Stimulated activated naive B cell treated with anti-CD40 and anti-IgM and Interleukin-4, amounts not matched to agents 10 μg/mL and 1 μg/mL and 100 μg/mL, for 72 hours (primary cell): Measurements from ENCODE around the gene SRC.
A peak's percentile ranks its signal among the peaks of the same experiment; 100 is the strongest.

Experiments used
- ATAC-seq, 2 donors: fragments of 150-1000 bp; cut with Tn5 transposase; replicated peaks; 2 replicates each; pipeline ENCODE4 v1.10.0; 2021; ENCODE audit warnings: moderate library complexity in 1 of 2
- DNase-seq: peaks from one replicate; pipeline ENCODE4 v3.0.0; 2021
- H3K27ac Mint-ChIP-seq: one replicate; pipeline ENCODE4 v1.8.0; 2022; ENCODE audit warnings: mild to moderate bottlenecking, mixed read lengths
- H3K27me3 Mint-ChIP-seq, 2 donors: one replicate each; pipeline ENCODE4 v1.8.0; 2022; ENCODE audit warnings: mixed read lengths in 2 of 2
- H3K36me3 Mint-ChIP-seq, 2 donors: one replicate each; pipeline ENCODE4 v1.8.0; 2022; ENCODE audit warnings: mixed read lengths in 2 of 2, mild to moderate bottlenecking in 1 of 2
- H3K4me1 Mint-ChIP-seq, 2 donors: one replicate each; pipeline ENCODE4 v1.8.0; 2022; ENCODE audit warnings: mixed read lengths in 2 of 2, mild to moderate bottlenecking in 1 of 2
- H3K4me3 Mint-ChIP-seq, 2 donors: one replicate each; pipeline ENCODE4 v1.8.0; 2022; ENCODE audit warnings: mild to moderate bottlenecking in 2 of 2, mixed read lengths in 2 of 2, moderate library complexity in 1 of 2
- H3K9me3 Mint-ChIP-seq, 2 donors: one replicate each; pipeline ENCODE4 v1.8.0; 2022; ENCODE audit warnings: mixed read lengths in 2 of 2, mild to moderate bottlenecking in 1 of 2

SRC gene

GRCh38 chr20:37345339-37346235 is at the start of gene SRC:
Gene SRC, plus strand, starts transcription at chr20:37346140. Its CDS starts 38,014 bp downstream, at chr20:37384154.
- DNase-seq (peak; percentile 68), ATAC-seq (peak; percentile 55 to 60)
- H3K4me3 Mint-ChIP-seq = peak within 1 kb of the TSS; percentile 85 to 87
- no peaks in the 10 kb centered on the region for H3K9me3 Mint-ChIP-seq
- peaks cover 20 to 36% of the 10 kb centered on the region in 2 donors for H3K36me3 Mint-ChIP-seq
- H3K27ac Mint-ChIP-seq = peak within 1 kb of the TSS; percentile 96
- peaks cover 64 to 71% of the 10 kb centered on the region in 2 donors for H3K4me1 Mint-ChIP-seq
- no peaks in the 10 kb centered on the region for H3K27me3 Mint-ChIP-seq

- peaks cover 49 to 60% of the 10 kb centered on the region in 2 donors for H3K36me3 Mint-ChIP-seq
- no peak for DNase-seq
- peaks cover 4 to 5% of the 10 kb centered on the region in 2 donors for H3K9me3 Mint-ChIP-seq
- ATAC-seq = no peak
- no peak overlapping the region for H3K27ac Mint-ChIP-seq
- H3K4me3 Mint-ChIP-seq = no peak overlapping the region
- peaks cover 38 to 53% of the 10 kb centered on the region in 2 donors for H3K4me1 Mint-ChIP-seq
- H3K27me3 Mint-ChIP-seq = no peaks in the 10 kb centered on the region
These were observed 49.6 kb upstream of the SRC start for GRCh38 chr20:37296371-37296770.

GRCh38 chr20:37297066-37297736 is 48.7 kb upstream of the SRC start:
- H3K27me3 Mint-ChIP-seq = no peaks in the 10 kb centered on the region
- peaks cover 4 to 5% of the 10 kb centered on the region in 2 donors for H3K9me3 Mint-ChIP-seq
- peaks cover 35 to 54% of the 10 kb centered on the region in 2 donors for H3K4me1 Mint-ChIP-seq
- ATAC-seq (no peak), DNase-seq (no peak)
- H3K4me3 Mint-ChIP-seq = no peak overlapping the region
- H3K27ac Mint-ChIP-seq = no peak overlapping the region
- peaks cover 48 to 60% of the 10 kb centered on the region in 2 donors for H3K36me3 Mint-ChIP-seq

- Mint-ChIP-seq H3K36me3 (peaks cover 44 to 61% of the 10 kb centered on the region in 2 donors), H3K9me3 (peaks cover 3 to 4% of the 10 kb centered on the region in 2 donors), H3K27me3 (no peaks in the 10 kb centered on the region), H3K4me1 (peaks cover 33 to 48% of the 10 kb centered on the region in 2 donors), H3K27ac (no peak overlapping the region), H3K4me3 (no peak overlapping the region)
- ATAC-seq = no peak
- DNase-seq = no peak
These were observed 47.6 kb upstream of the SRC start for GRCh38 chr20:37298190-37298939.

GRCh38 chr20:37299718-37300528 is 46.0 kb upstream of the SRC start:
- ATAC-seq (no peak), DNase-seq (no peak)
- Mint-ChIP-seq H3K36me3 (peaks cover 41 to 59% of the 10 kb centered on the region in 2 donors), H3K4me1 (peaks cover 27 to 41% of the 10 kb centered on the region in 2 donors), H3K27ac (peak overlapping the region; percentile 80), H3K27me3 (no peaks in the 10 kb centered on the region), H3K9me3 (no peaks in the 10 kb centered on the region), H3K4me3 (no peak overlapping the region)

- Mint-ChIP-seq H3K27ac (no peak overlapping the region), H3K27me3 (no peaks in the 10 kb centered on the region), H3K36me3 (peaks cover 48 to 64% of the 10 kb centered on the region in 2 donors), H3K4me1 (peaks cover 24 to 41% of the 10 kb centered on the region in 2 donors), H3K9me3 (no peaks in the 10 kb centered on the region), H3K4me3 (no peak overlapping the region)
- ATAC-seq (no peak), DNase-seq (no peak)
These were observed 44.8 kb upstream of the SRC start for GRCh38 chr20:37301120-37301519.

- peaks cover 51 to 67% of the 10 kb centered on the region in 2 donors for H3K36me3 Mint-ChIP-seq
- ATAC-seq = no peak
- H3K27ac Mint-ChIP-seq = no peak overlapping the region
- H3K9me3 Mint-ChIP-seq = no peaks in the 10 kb centered on the region
- H3K4me3 Mint-ChIP-seq = no peak overlapping the region
- H3K27me3 Mint-ChIP-seq = no peaks in the 10 kb centered on the region
- DNase-seq = no peak
- H3K4me1 Mint-ChIP-seq = peaks cover 22 to 37% of the 10 kb centered on the region in 2 donors
These were observed 44.4 kb upstream of the SRC start for GRCh38 chr20:37301558-37301957.

- ATAC-seq = no peak
- no peaks in the 10 kb centered on the region for H3K9me3 Mint-ChIP-seq
- no peaks in the 10 kb centered on the region for H3K27me3 Mint-ChIP-seq
- no peak overlapping the region for H3K4me3 Mint-ChIP-seq
- no peak for DNase-seq
- peaks cover 49 to 68% of the 10 kb centered on the region in 2 donors for H3K36me3 Mint-ChIP-seq
- H3K27ac Mint-ChIP-seq = no peak overlapping the region
- H3K4me1 Mint-ChIP-seq = peaks cover 23 to 38% of the 10 kb centered on the region in 2 donors
These were observed 43.0 kb upstream of the SRC start for GRCh38 chr20:37302981-37303380.

GRCh38 chr20:37303637-37304036 is 42.3 kb upstream of the SRC start:
- no peaks in the 10 kb centered on the region for H3K9me3 Mint-ChIP-seq
- peaks cover 49 to 71% of the 10 kb centered on the region in 2 donors for H3K36me3 Mint-ChIP-seq
- DNase-seq (no peak), ATAC-seq (no peak)
- no peak overlapping the region for H3K4me3 Mint-ChIP-seq
- H3K27me3 Mint-ChIP-seq = no peaks in the 10 kb centered on the region
- H3K27ac Mint-ChIP-seq = no peak overlapping the region
- peaks cover 28 to 45% of the 10 kb centered on the region in 2 donors for H3K4me1 Mint-ChIP-seq

- H3K4me1 Mint-ChIP-seq = peaks cover 27 to 47% of the 10 kb centered on the region in 2 donors
- no peaks in the 10 kb centered on the region for H3K9me3 Mint-ChIP-seq
- H3K27ac Mint-ChIP-seq = no peak overlapping the region
- no peaks in the 10 kb centered on the region for H3K27me3 Mint-ChIP-seq
- no peak overlapping the region for H3K4me3 Mint-ChIP-seq
- DNase-seq (no peak), ATAC-seq (no peak)
- peaks cover 48 to 78% of the 10 kb centered on the region in 2 donors for H3K36me3 Mint-ChIP-seq
These were observed 40.9 kb upstream of the SRC start for GRCh38 chr20:37305079-37305478.

GRCh38 chr20:37305839-37306238 is 40.1 kb upstream of the SRC start:
- Mint-ChIP-seq H3K4me3 (no peak overlapping the region), H3K27me3 (no peaks in the 10 kb centered on the region), H3K9me3 (no peaks in the 10 kb centered on the region), H3K27ac (peak overlapping the region; percentile 63), H3K36me3 (peaks cover 46 to 78% of the 10 kb centered on the region in 2 donors), H3K4me1 (peaks cover 28 to 51% of the 10 kb centered on the region in 2 donors)
- ATAC-seq (no peak), DNase-seq (no peak)

- peaks cover 47 to 73% of the 10 kb centered on the region in 2 donors for H3K36me3 Mint-ChIP-seq
These were observed 37.6 kb upstream of the SRC start for GRCh38 chr20:37308086-37309050.

More at GRCh38 chr20:37308086-37309050, 37.6 kb upstream of the SRC start:
- Mint-ChIP-seq H3K4me3 (no peak overlapping the region), H3K27me3 (no peaks in the 10 kb centered on the region), H3K27ac (peak overlapping the region; percentile 80), H3K4me1 (peaks cover 32 to 60% of the 10 kb centered on the region in 2 donors), H3K9me3 (no peaks in the 10 kb centered on the region)
- DNase-seq = no peak
- peak; percentile 34 to 66 for ATAC-seq
